Pancreas (tissue), 10 donors: ENCODE results near the gene SBNO2. TPM values are rescaled to one million over a fixed set of nuclear protein-coding genes. Genes with fewer than 3 reads are reported as not detected.

ENCODE experiments used
- ATAC-seq, 4 donors: fragments of 200-7000 bp; cut with Tn5 transposase; one replicate each; pipeline versions ENCODE4 v1.8.0 to v1.9.1; 2020; ENCODE audit warnings: mild to moderate bottlenecking in 4 of 4, moderate library complexity in 4 of 4
- DNase-seq, 6 donors: peaks; one replicate each; pipeline ENCODE4 v3.0.0-alpha.2; 2020
- FAIRE-seq: peaks from 2 replicates; lab custom pipeline; 2012; peaks lifted over from hg19 to GRCh38; lab: Jason Lieb, UNC
- H3K27ac ChIP-seq, 4 donors: fragments of 200-600 bp; sonication (generic); 1 replicate in 3 of 4; 2 replicates in 1 of 4; pipeline versions ENCODE4 v1.5.0 to v1.8.0; 2020
- H3K27me3 ChIP-seq, 4 donors: fragments of 200-600 bp; one replicate each; pipeline ENCODE4 v1.8.0; 2021
- H3K36me3 ChIP-seq, 3 donors: fragments of 200-600 bp; sonication (generic) in 1 of 3; one replicate each; pipeline versions ENCODE4 v1.5.0 to v1.8.0; 2020 to 2021
- H3K4me1 ChIP-seq, 3 donors: fragments of 200-600 bp; one replicate each; pipeline ENCODE4 v1.8.0; 2021
- H3K4me3 ChIP-seq, 4 donors: fragments of 200-600 bp; sonication (generic) in 2 of 4; one replicate each; pipeline versions ENCODE4 v1.5.0 to v1.8.0; 2020 to 2021
- H3K9me3 ChIP-seq, 4 donors: fragments of 200-600 bp; one replicate each; pipeline ENCODE4 v1.8.0; 2021
- CTCF ChIP-seq, 4 donors: fragments of 200-600 bp; sonication (generic) in 3 of 4; IDR thresholded peaks; one replicate each; pipeline versions ENCODE4 v1.5.0 to v1.8.0; 2021; ENCODE audit warnings: antibody characterized with exemption in 4 of 4
- WGBS, 2 donors: extraction: QIAGEN DNeasy Blood & Tissue Kit; methylation state at CpG; one replicate each; pipeline ENCODE4 v1.1.7; 2013; 5-methylcytosine and 5-hydroxymethylcytosine counted together
- intact Hi-C, 3 donors: fragments of 100-400 bp; cut with DNase I; formaldehyde crosslinking; loops; one replicate each; pipeline versions ENCODE4 v1.11.1 to v1.14.2; 2022
- polyA plus RNA-seq, 2 donors: library from polyadenylated mRNA; stranded (reverse); fragments of 200-250 nt; gene quantifications; one replicate each; pipeline ENCODE4 v1.2.3, GENCODE V29; 2013
- total RNA-seq, 6 donors: library from RNA; stranded (reverse); fragmentation: NEBNext Ultra II Directional in 4 of 6; extraction: Animal tissue kit (Norgen Biotek cat#: 25700) in 4 of 6; gene quantifications; one replicate each; pipeline versions ENCODE4 v1.2.1 to v1.2.4, GENCODE V29; 2021 to 2023
- donor health status: healthy with polysubstance abuse.
- donor health status: DM: no; HTN: no; CAD: no; lungs with moderate emphysema.
- donor health status: DM: no; HTN: no; CAD: no.
- donor health status: control.
- donor health status: control.
- donor health status: Bipolar disorder and iron deficiency.
- donor health status: DM: yes; HTN: yes; CAD: no.
- donor health status: DM: no; HTN: no; CAD: no.
- donor health status: DM: no; HTN: no; CAD: no.
- donor health status: DM: yes; HTN: yes; CAD: no.

Gene SBNO2
- total and polyA plus RNA-seq, 8 donors = 16.8 to 53.9 (median 27.4) TPM

GRCh38 chr19:1183543-1184172 lies 9.6 kb upstream of the SBNO2 start:
- Histone ChIP-seq H3K27ac (peak overlapping the region in 2 of 4 donors; percentile 80 to 84), H3K36me3 (no peaks in the 10 kb centered on the region), H3K4me3 (no peak overlapping the region), H3K27me3 (no peaks in the 10 kb centered on the region), H3K4me1 (peaks cover 6 to 20% (median 6%) of the 10 kb centered on the region in 3 donors), H3K9me3 (no peaks in the 10 kb centered on the region)
- DNase-seq = peak in 1 of 6 donors; percentile 68
- no peak for TF ChIP-seq CTCF (IDR thresholded peaks at IDR 0.05)
- WGBS, 2 donors = 74 to 77% methylated on average over 19 of the region's 19 CpGs
- ATAC-seq = peak in 3 of 4 donors; percentile 50 to 59 (median 58)
- intact Hi-C loops = no loop called here
- no peak for FAIRE-seq

DNA sequence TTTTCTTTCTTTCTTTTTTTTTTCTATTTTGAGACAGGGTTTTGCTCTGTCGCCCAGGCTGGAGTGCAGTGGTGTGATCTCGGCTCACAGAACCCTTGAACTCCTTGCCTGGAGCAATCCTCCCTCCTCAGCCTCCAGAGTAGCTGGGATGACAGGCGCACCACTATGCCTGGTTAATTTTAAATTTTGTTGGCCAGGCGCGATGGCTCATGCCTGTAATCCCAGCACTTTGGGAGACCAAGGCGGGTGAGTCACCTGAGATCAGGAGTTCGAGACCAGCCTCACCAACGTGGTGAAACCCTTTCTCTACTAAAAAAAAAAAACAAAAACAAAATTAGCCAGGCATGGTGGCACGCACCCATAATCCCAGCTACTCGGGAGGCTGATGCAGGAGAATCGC lies 8.7 kb upstream of the SBNO2 start:
- intact Hi-C loops = no loop called here
- no peaks in the 10 kb centered on the region for H3K27me3 ChIP-seq
- TF ChIP-seq CTCF (IDR thresholded peaks at IDR 0.05) = no peak
- no peak for DNase-seq
- H3K4me3 ChIP-seq = no peak overlapping the region
- H3K9me3 ChIP-seq = no peaks in the 10 kb centered on the region
- H3K27ac ChIP-seq = peak overlapping the region in 1 of 4 donors; percentile 84
- FAIRE-seq = no peak
- H3K36me3 ChIP-seq = no peaks in the 10 kb centered on the region
- WGBS, 2 donors = 93% methylated on average over 11 of the region's 11 CpGs; no CpG with 5 or more reads in 1 of the 2 donors
- peaks cover 6 to 20% (median 6%) of the 10 kb centered on the region in 3 donors for H3K4me1 ChIP-seq
- ATAC-seq = no peak

DNA sequence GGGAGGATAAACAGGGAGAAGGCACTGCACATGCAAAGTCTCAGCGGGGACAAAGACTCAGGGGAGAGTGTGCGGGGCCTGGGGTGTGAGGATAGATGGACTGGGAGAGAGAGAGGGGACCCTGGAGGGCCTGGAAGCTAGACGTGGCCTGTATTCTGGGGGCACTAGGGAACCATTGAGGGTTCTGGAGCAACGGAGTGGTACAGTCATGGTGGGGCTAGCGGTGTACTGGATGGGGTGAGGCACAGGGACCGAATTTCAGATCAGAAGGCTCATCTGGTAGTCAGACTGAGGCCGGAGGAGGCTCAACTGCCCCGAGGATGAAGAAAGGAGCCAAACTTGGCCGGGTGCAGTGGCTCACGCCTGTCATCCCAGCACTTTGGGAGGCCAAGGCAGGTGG lies 8.0 kb upstream of the SBNO2 start:
- no peak for FAIRE-seq
- intact Hi-C loops = no loop called here
- Histone ChIP-seq H3K4me3 (no peak overlapping the region), H3K9me3 (no peaks in the 10 kb centered on the region), H3K27me3 (no peaks in the 10 kb centered on the region), H3K36me3 (no peaks in the 10 kb centered on the region), H3K27ac (peak overlapping the region; percentile 23 to 84 (median 66)), H3K4me1 (peaks cover 6 to 20% (median 6%) of the 10 kb centered on the region in 3 donors)
- ATAC-seq = no peak
- TF ChIP-seq CTCF (IDR thresholded peaks at IDR 0.05) = no peak
- WGBS, 2 donors = 93% methylated on average over 10 of the region's 10 CpGs
- DNase-seq = no peak

- FAIRE-seq = no peak
- TF ChIP-seq CTCF (IDR thresholded peaks at IDR 0.05) = no peak
- Histone ChIP-seq H3K4me1 (peaks cover 6 to 20% (median 6%) of the 10 kb centered on the region in 3 donors), H3K27ac (peak overlapping the region; percentile 23 to 84 (median 66)), H3K27me3 (no peaks in the 10 kb centered on the region), H3K4me3 (no peak overlapping the region), H3K9me3 (no peaks in the 10 kb centered on the region), H3K36me3 (no peaks in the 10 kb centered on the region)
- DNase-seq = peak; percentile 67 to 87 (median 76)
- intact Hi-C loops = no loop called here
- whole genome bisulfite sequencing, 2 donors = 18 to 23% methylated on average over 11 of the region's 11 CpGs
- ATAC-seq = peak; percentile 79 to 85 (median 81)
Observed at GRCh38 chr19:1181606-1182005, 7.5 kb upstream of the SBNO2 start.
